GM12892 (cell line): ENCODE measurements around the gene ABI3BP.

ENCODE experiments used
- DNase-seq: peaks from one replicate; pipeline ENCODE4 v3.0.0; 2011; ENCODE audit not compliant: insufficient read length
- FAIRE-seq: peaks from 2 replicates; lab custom pipeline; 2011; peaks lifted over from hg19 to GRCh38; lab: Jason Lieb, UNC
- POLR2A ChIP-seq: IDR thresholded peaks from 2 replicates; pipeline ENCODE4 v1.6.1; 2011; ENCODE audit warnings: low read depth, low read length, control low read depth
- POLR2AphosphoS5 ChIP-seq: IDR thresholded peaks from 2 replicates; pipeline ENCODE4 v1.6.1; 2011; ENCODE audit warnings: low read depth, low read length, control low read depth
- TAF1 ChIP-seq: IDR thresholded peaks from 2 replicates; pipeline ENCODE4 v1.6.1; 2011; ENCODE audit warnings: low read depth, mild to moderate bottlenecking, control low read depth, low read length, borderline replicate concordance

ABI3BP gene

GRCh38 chr3:100838157-100838556 lies 155.1 kb downstream of the ABI3BP start:
- no peak for FAIRE-seq

GRCh38 chr3:100836661-100837060 lies 156.6 kb downstream of the ABI3BP start:
- TF ChIP-seq POLR2AphosphoS5 (no peak), POLR2A (no peak), TAF1 (no peak)
- DNase-seq (no peak), FAIRE-seq (no peak)

More at GRCh38 chr3:100838157-100838556, 155.1 kb downstream of the ABI3BP start:
- DNase-seq: no peak
- TF ChIP-seq TAF1 (no peak), POLR2A (no peak), POLR2AphosphoS5 (no peak)

GRCh38 chr3:100834332-100834731 lies 158.9 kb downstream of the ABI3BP start:
- TF ChIP-seq TAF1: no peak
- no peak for TF ChIP-seq POLR2AphosphoS5
- no peak for TF ChIP-seq POLR2A
- no peak for DNase-seq
- no peak for FAIRE-seq

GRCh38 chr3:100833483-100833882 lies 159.7 kb downstream of the ABI3BP start:
- DNase-seq (no peak), FAIRE-seq (no peak)
- TF ChIP-seq POLR2A (no peak), POLR2AphosphoS5 (no peak), TAF1 (no peak)

- no peak for FAIRE-seq
- no peak for DNase-seq
- no peak for TF ChIP-seq TAF1
- TF ChIP-seq POLR2AphosphoS5: no peak
- TF ChIP-seq POLR2A: no peak
Measured at GRCh38 chr3:100831629-100832028, 161.6 kb downstream of the ABI3BP start.

- TF ChIP-seq POLR2A: no peak
- TF ChIP-seq TAF1: no peak
- TF ChIP-seq POLR2AphosphoS5: no peak
- no peak for DNase-seq
- FAIRE-seq: no peak
Measured at GRCh38 chr3:100830931-100831330, 162.3 kb downstream of the ABI3BP start.

GRCh38 chr3:100825574-100825973 lies 167.6 kb downstream of the ABI3BP start:
- DNase-seq (no peak), FAIRE-seq (no peak)
- TF ChIP-seq TAF1 (no peak), POLR2AphosphoS5 (no peak), POLR2A (no peak)

- FAIRE-seq (no peak), DNase-seq (no peak)
Measured at GRCh38 chr3:100815583-100815982, 177.6 kb downstream of the ABI3BP start.

GRCh38 chr3:100813828-100814227 lies 179.4 kb downstream of the ABI3BP start:
- no peak for FAIRE-seq
- TF ChIP-seq POLR2A (no peak), TAF1 (no peak), POLR2AphosphoS5 (no peak)
- DNase-seq: no peak

More at GRCh38 chr3:100815583-100815982, 177.6 kb downstream of the ABI3BP start:
- no peak for TF ChIP-seq TAF1
- no peak for TF ChIP-seq POLR2A
- TF ChIP-seq POLR2AphosphoS5: no peak

- FAIRE-seq (no peak), DNase-seq (no peak)
- TF ChIP-seq TAF1 (no peak), POLR2AphosphoS5 (no peak), POLR2A (no peak)
Measured at GRCh38 chr3:100811779-100812507, 181.3 kb downstream of the ABI3BP start.

GRCh38 chr3:100810671-100811070 lies 182.6 kb downstream of the ABI3BP start:
- DNase-seq: no peak
- TF ChIP-seq TAF1 (no peak), POLR2A (no peak), POLR2AphosphoS5 (no peak)
- no peak for FAIRE-seq

GRCh38 chr3:100804631-100805030 lies 188.6 kb downstream of the ABI3BP start:
- FAIRE-seq (no peak), DNase-seq (no peak)
- TF ChIP-seq TAF1 (no peak), POLR2AphosphoS5 (no peak)

- FAIRE-seq: no peak
- TF ChIP-seq TAF1 (no peak), POLR2A (no peak), POLR2AphosphoS5 (no peak)
- DNase-seq: no peak
Measured at GRCh38 chr3:100803711-100804110, 189.5 kb downstream of the ABI3BP start.
